Heart left ventricle (tissue), 13 donors: Measurements from ENCODE around the gene RPL39L.

Source experiments
- POLR2A ChIP-seq, 2 donors: fragments of 450-650 bp; IDR thresholded peaks; one replicate each; pipeline ENCODE4 v1.6.1; 2017; ENCODE audit warnings: antibody characterized with exemption in 2 of 2, mild to moderate bottlenecking in 2 of 2, moderate library complexity in 2 of 2
- TF ChIP-seq, protein P1 (sequence below), 12 donors: fragments of 200-600 bp; sonication (generic) in 4 of 12; IDR thresholded peaks; one replicate each; pipeline versions ENCODE4 v1.5.0 to v1.8.0; 2018 to 2022; ENCODE audit warnings: antibody characterized with exemption in 12 of 12, mild to moderate bottlenecking in 5 of 12
- donor health status: ischemic (EF 13 %, LVEDD 7.1; RV severe dilation, severe dysfunction).
- donor health status: DM: no; HTN: yes; CAD: no.
- donor health status: DM: no; HTN: no; CAD: no.
- donor health status: ischemic (EF 25% LVEDD 6.9; RV normal size, moderate dysfunction).
- donor health status: ischemic (EF 25% LVEDD 5.7; RV mildly dilated, moderate dysfunction).
- donor health status: ischemic (EF 35%, LVEDD 5.7; RV mildly dilated, moderate dysfunction).
- donor health status: nonischemic (EF 11% LVEDD 7.7; RV severe dilation, severe dysfunction).
- donor health status: DM: yes; HTN: yes; CAD: no.
- donor health status: PGD.
- donor health status: ischemic (EF 29% LVEDD 5.4; RV normal size, mild dysfunction).
- donor health status: nonischemic (EF 23%, LVEDD 6.1; RV moderate dilation, normal function).

GRCh38 chr3:187114511-187114910, 24.8 kb downstream of the RPL39L start:
- TF ChIP-seq, protein P1, sequence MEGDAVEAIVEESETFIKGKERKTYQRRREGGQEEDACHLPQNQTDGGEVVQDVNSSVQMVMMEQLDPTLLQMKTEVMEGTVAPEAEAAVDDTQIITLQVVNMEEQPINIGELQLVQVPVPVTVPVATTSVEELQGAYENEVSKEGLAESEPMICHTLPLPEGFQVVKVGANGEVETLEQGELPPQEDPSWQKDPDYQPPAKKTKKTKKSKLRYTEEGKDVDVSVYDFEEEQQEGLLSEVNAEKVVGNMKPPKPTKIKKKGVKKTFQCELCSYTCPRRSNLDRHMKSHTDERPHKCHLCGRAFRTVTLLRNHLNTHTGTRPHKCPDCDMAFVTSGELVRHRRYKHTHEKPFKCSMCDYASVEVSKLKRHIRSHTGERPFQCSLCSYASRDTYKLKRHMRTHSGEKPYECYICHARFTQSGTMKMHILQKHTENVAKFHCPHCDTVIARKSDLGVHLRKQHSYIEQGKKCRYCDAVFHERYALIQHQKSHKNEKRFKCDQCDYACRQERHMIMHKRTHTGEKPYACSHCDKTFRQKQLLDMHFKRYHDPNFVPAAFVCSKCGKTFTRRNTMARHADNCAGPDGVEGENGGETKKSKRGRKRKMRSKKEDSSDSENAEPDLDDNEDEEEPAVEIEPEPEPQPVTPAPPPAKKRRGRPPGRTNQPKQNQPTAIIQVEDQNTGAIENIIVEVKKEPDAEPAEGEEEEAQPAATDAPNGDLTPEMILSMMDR (IDR thresholded peaks at IDR 0.05): no peak
- no peak for TF ChIP-seq POLR2A (IDR thresholded peaks at IDR 0.05)
